H1 (cell line): Measurements from ENCODE around the gene CUL9.

ENCODE experiments used
- BACH1 ChIP-seq: IDR thresholded peaks from 2 replicates; pipeline ENCODE4 v1.6.1; 2012; ENCODE audit warnings: low read length, improper control_type of control experiment
- BRCA1 ChIP-seq: IDR thresholded peaks from 2 replicates; pipeline ENCODE4 v1.6.1; 2012; ENCODE audit warnings: low read depth, low read length, improper control_type of control experiment
- CBX5 ChIP-seq: fragments of 300-800, 300-1000 bp; sonication (generic); IDR thresholded peaks from 2 replicates; pipeline ENCODE4 v1.7.1; 2016; ENCODE audit warnings: antibody characterized with exemption, low read length, low read depth
- CHD2 ChIP-seq: IDR thresholded peaks from 2 replicates; pipeline ENCODE4 v1.6.1; 2012; ENCODE audit warnings: low read length, improper control_type of control experiment
- EZH2 ChIP-seq: fragments of 200-600 bp; sonication (generic); IDR thresholded peaks from 2 replicates; pipeline ENCODE4 v1.7.1; 2012; ENCODE audit warnings: low read depth, mild to moderate bottlenecking, moderate library complexity, low read length, inconsistent platforms; ENCODE audit not compliant: severe bottlenecking
- GABPA ChIP-seq: IDR thresholded peaks from 2 replicates; pipeline ENCODE4 v1.6.1; 2011; ENCODE audit warnings: mild to moderate bottlenecking, low read length, moderate library complexity, borderline replicate concordance; ENCODE audit not compliant: insufficient read depth
- POLR2A ChIP-seq, 2 experiments: IDR thresholded peaks; 1 replicate in 1 of 2; 2 replicates in 1 of 2; pipeline ENCODE4 v1.6.1; 2011; ENCODE audit warnings: low read depth in 2 of 2, low read length in 2 of 2, mild to moderate bottlenecking in 2 of 2; ENCODE audit errors: control extremely low read depth in 1 of 2
- POLR2AphosphoS5 ChIP-seq: IDR thresholded peaks from 2 replicates; pipeline ENCODE4 v1.6.1; 2011; ENCODE audit warnings: low read depth, low read length
- POU5F1 ChIP-seq: IDR thresholded peaks from 2 replicates; pipeline ENCODE4 v1.6.1; 2011; ENCODE audit warnings: low read depth, mild to moderate bottlenecking, low read length, moderate library complexity
- RBBP5 ChIP-seq: IDR thresholded peaks from 2 replicates; pipeline ENCODE4 v1.7.1; 2012; ENCODE audit warnings: low read depth, mild to moderate bottlenecking, inconsistent platforms, low read length, moderate library complexity, borderline replicate concordance
- SIX5 ChIP-seq: IDR thresholded peaks from 2 replicates; pipeline ENCODE4 v1.6.1; 2011; ENCODE audit warnings: mild to moderate bottlenecking, low read depth, low read length
- TAF1 ChIP-seq: IDR thresholded peaks from 2 replicates; pipeline ENCODE4 v1.6.1; 2011; ENCODE audit warnings: mild to moderate bottlenecking, low read depth, low read length
- YY1 ChIP-seq: IDR thresholded peaks from 2 replicates; pipeline ENCODE4 v1.6.1; 2011; ENCODE audit warnings: low read depth, mild to moderate bottlenecking, low read length
- TF ChIP-seq, protein P1 (sequence below), 3 experiments: IDR thresholded peaks; 1 replicate in 2 of 3; 2 replicates in 1 of 3; pipeline versions ENCODE4 v1.5.1 to v1.6.1; 2011; ENCODE audit warnings: low read length in 3 of 3, mild to moderate bottlenecking in 3 of 3, inconsistent platforms in 2 of 3, low read depth in 1 of 3, moderate library complexity in 1 of 3; ENCODE audit not compliant: insufficient read depth in 1 of 3; ENCODE audit errors: control extremely low read depth in 1 of 3

DNA sequence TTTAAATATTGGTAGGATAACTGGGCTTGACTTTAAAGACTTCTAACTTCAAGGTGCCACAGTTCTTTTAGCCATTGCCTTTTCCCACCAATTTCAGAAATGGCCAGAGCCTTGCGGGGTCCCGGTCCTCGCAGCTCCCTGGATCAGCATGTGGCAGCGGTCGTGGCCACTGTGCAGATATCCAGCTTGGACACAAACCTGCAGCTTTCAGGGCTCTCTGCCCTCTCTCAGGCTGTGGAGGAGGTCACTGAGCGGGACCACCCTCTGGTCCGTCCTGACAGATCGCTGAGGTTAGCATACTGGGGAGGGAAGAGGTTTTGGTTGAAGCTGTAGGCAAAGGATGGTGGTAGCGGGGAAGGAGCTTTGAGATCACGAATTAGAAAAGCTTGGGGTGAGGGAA is 6.4 kb downstream of the CUL9 start:
- TF ChIP-seq POU5F1 (no peak), EZH2 (no peak), POLR2A (IDR thresholded peaks at IDR 0.05; ENCODE audit: control extremely low read depth in 1 of 2, low read depth in 2 of 2, low read length in 2 of 2) (no peak), RBBP5 (no peak), GABPA (no peak), YY1 (no peak), TAF1 (no peak), BACH1 (no peak), POLR2AphosphoS5 (no peak), BRCA1 (no peak), CBX5 (no peak), CHD2 (no peak), SIX5 (no peak)
- TF ChIP-seq, protein P1, sequence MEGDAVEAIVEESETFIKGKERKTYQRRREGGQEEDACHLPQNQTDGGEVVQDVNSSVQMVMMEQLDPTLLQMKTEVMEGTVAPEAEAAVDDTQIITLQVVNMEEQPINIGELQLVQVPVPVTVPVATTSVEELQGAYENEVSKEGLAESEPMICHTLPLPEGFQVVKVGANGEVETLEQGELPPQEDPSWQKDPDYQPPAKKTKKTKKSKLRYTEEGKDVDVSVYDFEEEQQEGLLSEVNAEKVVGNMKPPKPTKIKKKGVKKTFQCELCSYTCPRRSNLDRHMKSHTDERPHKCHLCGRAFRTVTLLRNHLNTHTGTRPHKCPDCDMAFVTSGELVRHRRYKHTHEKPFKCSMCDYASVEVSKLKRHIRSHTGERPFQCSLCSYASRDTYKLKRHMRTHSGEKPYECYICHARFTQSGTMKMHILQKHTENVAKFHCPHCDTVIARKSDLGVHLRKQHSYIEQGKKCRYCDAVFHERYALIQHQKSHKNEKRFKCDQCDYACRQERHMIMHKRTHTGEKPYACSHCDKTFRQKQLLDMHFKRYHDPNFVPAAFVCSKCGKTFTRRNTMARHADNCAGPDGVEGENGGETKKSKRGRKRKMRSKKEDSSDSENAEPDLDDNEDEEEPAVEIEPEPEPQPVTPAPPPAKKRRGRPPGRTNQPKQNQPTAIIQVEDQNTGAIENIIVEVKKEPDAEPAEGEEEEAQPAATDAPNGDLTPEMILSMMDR (IDR thresholded peaks at IDR 0.05; ENCODE audit: control extremely low read depth in 1 of 3, insufficient read depth in 1 of 3, low read depth in 1 of 3, low read length in 3 of 3): no peak
